Fibroblast of villous mesenchyme (primary cell): ENCODE results near the gene CTSC. TPM values are rescaled to one million over a fixed set of nuclear protein-coding genes. Genes with fewer than 3 reads are reported as not detected.
A peak's percentile ranks its signal among the peaks of the same experiment; 100 is the strongest.
"Not testable (repeated sequence)": the region's sequence is repeated elsewhere in the genome, so short reads cannot be mapped to it uniquely, and the experiment has no call there.

Experiments used
- DNase-seq: peaks from one replicate; pipeline ENCODE4 v3.0.0-alpha.2; 2010; ENCODE audit warnings: low read depth
- H3K4me3 ChIP-seq: 2 replicates; pipeline ENCODE4 v1.5.1; 2011; ENCODE audit warnings: low read depth, mild to moderate bottlenecking, low read length
- CTCF ChIP-seq: IDR thresholded peaks from 2 replicates; pipeline ENCODE4 v1.5.1; 2012; ENCODE audit warnings: low read depth, mild to moderate bottlenecking, low read length; ENCODE audit not compliant: insufficient read depth
- total RNA-seq: library from RNA; depleted of rRNA; stranded (reverse); fragments of >200 nt; gene quantifications from 2 replicates; pipeline ENCODE4 v1.2.3, GENCODE V29; 2012

CTSC gene
- total RNA-seq, 1 donor = 276 TPM

GRCh38 chr11:88249706-88250105 is 87.8 kb downstream of the CTSC start:
- DNase-seq = peak; percentile 19
- no peak overlapping the region for H3K4me3 ChIP-seq
- no peak for TF ChIP-seq CTCF

- peak; percentile 22 for DNase-seq
- H3K4me3 ChIP-seq = no peak overlapping the region
- TF ChIP-seq CTCF = no peak
Measured at GRCh38 chr11:88246696-88247095, 90.8 kb downstream of the CTSC start.

- H3K4me3 ChIP-seq, DNase-seq: not testable (repeated sequence)
Measured at GRCh38 chr11:88245576-88245975, 92.0 kb downstream of the CTSC start.

Other genes starting within 250 kb of the CTSC start
- 0.64 and 3.5 TPM in 2 replicates for gene RAB38, start 162.3 kb downstream of the CTSC start, total RNA-seq